Activated T-cell treated with anti-CD3 and anti-CD28 coated beads, Interleukin-2, amount 50 U/mL, for 24 hours (primary cell): ENCODE measurements around the gene PARL.

Experiments
- DNase-seq: peaks from one replicate; pipeline ENCODE4 v3.0.0-alpha.2; 2020
- H3K27ac Mint-ChIP-seq: 2 replicates; pipeline ENCODE4 v1.8.0; 2020; ENCODE audit warnings: mild to moderate bottlenecking, mixed read lengths
- H3K27me3 Mint-ChIP-seq: 2 replicates; pipeline ENCODE4 v1.8.0; 2020; ENCODE audit warnings: mixed read lengths
- H3K36me3 Mint-ChIP-seq: 2 replicates; pipeline ENCODE4 v1.8.0; 2020; ENCODE audit warnings: low read depth, mixed read lengths
- H3K4me1 Mint-ChIP-seq: 2 replicates; pipeline ENCODE4 v1.8.0; 2020; ENCODE audit warnings: low read depth, mixed read lengths
- H3K4me3 Mint-ChIP-seq: 2 replicates; pipeline ENCODE4 v1.8.0; 2020; ENCODE audit warnings: mild to moderate bottlenecking, moderate library complexity, mixed read lengths
- H3K9me3 Mint-ChIP-seq: 2 replicates; pipeline ENCODE4 v1.8.0; 2020; ENCODE audit warnings: mixed read lengths

Gene PARL

DNA sequence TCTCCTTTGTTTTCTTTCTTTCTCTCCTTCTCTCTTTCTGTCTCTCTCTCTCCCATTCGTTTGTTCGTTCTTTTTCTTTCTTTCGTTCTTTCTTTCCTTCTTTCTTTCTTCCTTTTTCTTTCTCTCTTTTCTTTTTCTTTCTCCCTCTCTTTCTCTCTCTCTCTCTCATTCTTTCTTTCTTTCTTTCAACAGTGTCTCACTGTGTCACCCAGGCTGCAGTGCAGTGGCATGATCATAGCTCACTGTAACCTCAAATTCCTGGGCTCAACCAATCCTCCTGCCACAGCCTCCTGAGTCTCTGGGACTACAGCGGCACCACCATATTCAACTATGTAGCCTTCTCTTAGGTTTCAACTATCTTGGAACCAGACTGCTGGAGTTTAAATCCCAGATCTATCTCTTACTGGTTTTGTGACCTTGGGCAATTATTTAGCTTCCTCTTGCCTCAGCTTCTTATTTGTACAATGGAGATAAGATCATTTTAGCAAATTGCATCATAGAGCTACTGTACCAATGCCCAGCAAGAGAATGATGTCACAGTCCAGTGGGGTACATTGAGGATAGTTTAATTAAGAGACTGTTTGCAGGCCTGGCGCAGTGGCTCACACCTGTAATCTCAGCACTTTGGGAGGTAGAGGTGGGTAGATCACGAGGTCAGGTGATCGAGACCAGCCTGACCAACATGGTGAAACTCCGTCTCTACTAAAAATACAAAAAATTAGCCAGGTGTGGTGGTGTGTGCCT, 27.3 kb upstream of the PARL start:
- no peaks in the 10 kb centered on the region for H3K36me3 Mint-ChIP-seq
- DNase-seq = no peak
- H3K27ac Mint-ChIP-seq = no peak overlapping the region
- H3K4me1 Mint-ChIP-seq = no peaks in the 10 kb centered on the region
- no peak overlapping the region for H3K4me3 Mint-ChIP-seq
- no peaks in the 10 kb centered on the region for H3K27me3 Mint-ChIP-seq
- H3K9me3 Mint-ChIP-seq = no peaks in the 10 kb centered on the region

DNA sequence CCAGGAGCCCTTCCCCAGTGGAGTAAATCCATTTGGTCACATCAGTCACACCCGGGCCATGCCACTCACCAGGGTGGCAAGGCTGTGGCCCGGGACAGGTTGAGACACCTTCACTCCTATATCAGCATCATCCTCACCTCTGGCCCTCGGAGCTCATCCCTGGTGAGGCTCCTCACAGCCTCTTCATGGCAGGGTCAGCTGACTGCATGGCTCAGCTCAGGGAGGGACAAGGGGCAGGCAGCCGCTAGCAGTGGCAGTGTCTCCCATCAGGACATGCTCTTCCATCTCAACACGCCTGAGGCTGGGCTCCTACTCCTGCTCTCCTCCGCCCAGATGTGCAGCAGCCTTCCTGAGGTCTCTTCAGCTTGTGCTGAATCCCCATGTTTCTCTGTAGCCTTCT, 26.4 kb upstream of the PARL start:
- Mint-ChIP-seq H3K27ac (no peak overlapping the region), H3K4me1 (no peaks in the 10 kb centered on the region), H3K9me3 (no peaks in the 10 kb centered on the region), H3K4me3 (no peak overlapping the region), H3K27me3 (no peaks in the 10 kb centered on the region), H3K36me3 (no peaks in the 10 kb centered on the region)
- DNase-seq = no peak

DNA sequence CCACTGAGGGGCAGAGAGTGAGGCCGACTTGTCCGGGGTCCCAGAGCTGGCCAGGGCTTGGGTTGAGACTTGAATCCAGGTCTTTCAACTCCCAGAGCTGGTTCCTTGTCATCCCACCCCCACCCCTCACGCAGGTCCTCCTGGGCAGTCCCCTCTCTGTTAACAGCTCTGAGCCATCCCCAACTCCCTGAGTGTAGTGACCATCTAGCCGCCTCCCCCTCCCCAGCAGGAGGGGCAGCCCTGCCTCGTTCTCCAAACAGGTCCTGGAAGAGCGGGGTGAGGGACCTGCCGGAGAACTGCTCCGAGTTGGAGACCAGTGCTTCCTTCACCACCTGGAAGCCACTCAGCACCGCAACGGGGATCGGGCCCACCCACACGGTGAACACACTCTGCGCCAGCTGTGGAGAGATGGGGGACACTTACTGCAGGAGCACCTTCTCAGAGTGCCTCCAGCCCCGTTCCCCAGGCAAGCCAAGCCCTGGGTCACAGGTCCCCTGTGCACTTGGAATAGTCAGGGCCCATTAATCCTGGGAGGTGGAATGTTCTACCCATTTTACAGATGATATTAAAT, 24.4 kb upstream of the PARL start:
- no peaks in the 10 kb centered on the region for H3K4me1 Mint-ChIP-seq
- DNase-seq = no peak
- no peak overlapping the region for H3K27ac Mint-ChIP-seq
- H3K27me3 Mint-ChIP-seq = no peaks in the 10 kb centered on the region
- no peaks in the 10 kb centered on the region for H3K36me3 Mint-ChIP-seq
- H3K4me3 Mint-ChIP-seq = no peak overlapping the region
- no peaks in the 10 kb centered on the region for H3K9me3 Mint-ChIP-seq

DNA sequence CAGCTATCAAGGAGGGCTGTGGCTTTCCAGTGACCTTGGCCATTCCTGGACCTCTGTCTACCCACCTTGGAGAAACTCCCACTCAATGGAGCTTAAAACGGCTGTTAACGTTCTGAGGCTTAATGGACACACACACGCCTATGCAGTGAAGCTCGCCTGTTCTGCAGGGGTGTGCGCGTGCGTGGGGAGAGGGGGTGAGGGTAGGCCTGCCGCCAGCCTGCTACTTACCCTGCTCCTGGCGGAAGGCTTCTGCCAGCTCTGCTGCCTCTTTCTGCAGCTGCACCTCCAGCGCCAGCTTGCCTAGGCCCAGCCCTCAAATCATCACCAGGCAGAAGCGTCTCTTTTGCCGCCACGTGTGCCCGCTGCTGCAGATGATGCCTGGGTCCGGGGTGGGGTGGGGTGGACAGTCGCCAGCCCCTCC, 23.2 kb upstream of the PARL start:
- no peak for DNase-seq
- Mint-ChIP-seq H3K36me3 (no peaks in the 10 kb centered on the region), H3K4me3 (no peak overlapping the region), H3K9me3 (no peaks in the 10 kb centered on the region), H3K27me3 (no peaks in the 10 kb centered on the region), H3K27ac (no peak overlapping the region), H3K4me1 (no peaks in the 10 kb centered on the region)

DNA sequence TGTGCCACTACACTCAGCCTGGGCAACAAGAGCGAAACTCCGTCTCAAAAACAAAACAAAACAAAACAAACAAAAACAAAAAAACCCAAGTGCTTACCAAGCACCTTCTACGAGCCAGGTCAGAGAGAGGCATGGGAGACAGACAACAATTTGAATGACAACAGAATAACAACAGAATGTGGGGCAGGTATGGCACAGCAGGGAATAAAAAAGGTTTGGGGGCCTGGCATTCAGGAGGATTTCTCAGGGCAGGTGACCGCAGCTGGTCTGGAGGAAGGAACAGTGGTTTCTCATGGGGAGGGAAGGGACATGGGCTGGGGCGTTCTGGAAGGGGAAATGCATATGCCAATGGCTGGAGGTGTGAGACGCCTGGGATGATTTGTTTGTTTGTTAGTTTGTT, 22.5 kb upstream of the PARL start:
- no peaks in the 10 kb centered on the region for H3K4me1 Mint-ChIP-seq
- H3K4me3 Mint-ChIP-seq = no peak overlapping the region
- H3K27ac Mint-ChIP-seq = no peak overlapping the region
- no peaks in the 10 kb centered on the region for H3K36me3 Mint-ChIP-seq
- H3K9me3 Mint-ChIP-seq = no peaks in the 10 kb centered on the region
- no peaks in the 10 kb centered on the region for H3K27me3 Mint-ChIP-seq
- no peak for DNase-seq

DNA sequence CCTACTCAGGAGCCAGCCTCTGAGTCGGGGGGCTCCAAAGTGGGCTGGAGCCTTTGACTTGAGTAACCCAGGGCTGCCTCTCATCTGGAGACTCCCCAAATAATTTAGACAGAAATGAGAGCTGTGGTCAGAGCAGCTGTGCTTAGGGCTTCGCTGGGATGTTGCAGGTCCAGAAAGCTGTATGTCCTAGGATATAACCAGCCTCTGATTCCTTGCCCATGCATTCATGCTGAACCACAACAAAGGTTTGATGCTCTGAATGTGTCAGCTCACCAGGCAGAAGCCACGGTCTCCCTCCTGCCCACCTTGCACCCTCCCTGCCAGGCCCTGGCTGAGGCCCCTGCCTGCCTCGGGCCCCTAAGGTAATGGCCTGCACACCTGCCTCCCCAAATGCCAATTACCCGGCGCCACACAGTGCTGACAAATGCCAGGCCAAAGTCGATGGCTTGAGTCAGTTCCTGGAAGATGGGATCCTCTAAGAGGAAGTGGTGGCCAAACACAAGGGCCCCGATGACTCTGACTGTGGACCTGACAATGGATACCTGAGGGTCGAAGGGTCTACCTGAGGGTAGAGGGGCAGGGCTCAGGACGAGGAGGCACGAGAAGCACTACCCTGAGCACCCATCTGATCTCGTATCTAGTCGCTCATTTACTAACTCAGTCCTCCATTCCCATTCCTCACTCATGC, 21.7 kb upstream of the PARL start:
- no peaks in the 10 kb centered on the region for H3K36me3 Mint-ChIP-seq
- peaks cover 3% of the 10 kb centered on the region for H3K27me3 Mint-ChIP-seq
- no peaks in the 10 kb centered on the region for H3K4me1 Mint-ChIP-seq
- H3K27ac Mint-ChIP-seq = no peak overlapping the region
- H3K9me3 Mint-ChIP-seq = no peaks in the 10 kb centered on the region
- no peak overlapping the region for H3K4me3 Mint-ChIP-seq
- DNase-seq = no peak

DNA sequence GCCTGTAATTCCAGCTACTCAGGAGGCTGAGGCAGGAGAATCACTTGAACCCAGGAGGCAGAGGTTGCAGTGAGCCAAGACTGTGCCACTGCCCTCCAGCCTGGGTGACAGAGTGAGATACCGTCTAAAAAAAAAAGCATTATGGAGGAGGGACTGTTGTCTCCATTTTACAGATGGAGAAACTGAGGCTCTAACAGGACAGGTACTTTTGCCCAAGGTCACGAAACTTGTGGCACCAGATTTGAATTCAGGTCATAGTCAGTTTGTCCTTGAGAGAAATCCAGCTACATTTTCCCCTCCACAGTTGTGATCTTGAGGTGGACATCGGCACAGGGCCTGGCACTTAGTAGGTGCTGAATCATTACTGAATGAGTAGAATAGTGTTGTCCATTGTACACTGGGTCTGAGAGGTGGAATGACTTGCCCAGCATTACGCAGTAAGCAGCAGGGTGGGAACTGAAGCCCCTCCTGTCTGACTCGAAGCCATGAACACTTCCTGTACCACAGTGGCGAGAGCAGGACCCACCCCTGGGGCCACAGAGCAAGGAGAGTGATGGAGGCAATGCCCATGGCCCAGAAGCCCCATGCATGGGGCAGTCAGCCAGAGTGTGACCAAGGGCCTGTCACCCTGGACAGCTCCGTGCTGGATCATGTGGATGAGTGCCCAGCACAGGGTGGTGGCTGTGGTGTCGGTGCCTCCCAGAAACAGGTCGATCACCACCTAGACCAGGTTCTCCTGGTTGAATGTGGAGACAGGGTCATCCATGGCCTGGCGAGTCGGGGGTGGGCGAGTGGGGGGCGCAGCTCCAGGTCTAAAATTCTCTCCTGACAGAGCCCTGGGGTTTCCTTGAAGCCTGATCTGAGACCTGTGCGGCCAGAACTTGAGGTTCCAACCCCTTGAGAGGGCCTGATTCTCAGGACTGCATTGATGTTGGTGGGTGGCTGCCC, 20.4 kb upstream of the PARL start:
- Mint-ChIP-seq H3K4me3 (no peak overlapping the region), H3K27me3 (peaks cover 8% of the 10 kb centered on the region), H3K27ac (no peak overlapping the region), H3K9me3 (no peaks in the 10 kb centered on the region), H3K36me3 (no peaks in the 10 kb centered on the region), H3K4me1 (no peaks in the 10 kb centered on the region)
- DNase-seq = no peak

DNA sequence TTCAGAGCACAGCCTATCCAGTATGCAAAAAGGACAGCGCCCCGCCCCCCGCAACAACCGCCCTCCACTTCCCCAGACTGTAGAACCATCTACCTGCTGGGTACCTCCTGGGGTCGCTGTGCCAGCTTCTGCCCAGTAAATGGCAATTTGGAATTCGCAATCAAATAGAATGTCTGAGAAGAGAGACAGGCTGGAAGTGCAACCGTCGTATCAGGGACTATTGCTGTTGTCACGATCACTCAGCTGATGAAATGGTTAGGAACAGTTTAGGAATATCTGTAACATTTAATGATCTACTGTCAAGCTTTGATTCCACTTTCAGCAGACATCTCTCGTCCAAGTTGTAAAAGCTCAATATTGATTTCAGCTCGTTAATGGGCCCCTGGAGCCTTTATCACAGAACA, 13.3 kb upstream of the PARL start:
- H3K36me3 Mint-ChIP-seq = no peaks in the 10 kb centered on the region
- H3K4me3 Mint-ChIP-seq = no peak overlapping the region
- H3K27me3 Mint-ChIP-seq = peaks cover 27% of the 10 kb centered on the region
- no peak for DNase-seq
- H3K4me1 Mint-ChIP-seq = peaks cover 4% of the 10 kb centered on the region
- no peak overlapping the region for H3K27ac Mint-ChIP-seq
- H3K9me3 Mint-ChIP-seq = no peaks in the 10 kb centered on the region

DNA sequence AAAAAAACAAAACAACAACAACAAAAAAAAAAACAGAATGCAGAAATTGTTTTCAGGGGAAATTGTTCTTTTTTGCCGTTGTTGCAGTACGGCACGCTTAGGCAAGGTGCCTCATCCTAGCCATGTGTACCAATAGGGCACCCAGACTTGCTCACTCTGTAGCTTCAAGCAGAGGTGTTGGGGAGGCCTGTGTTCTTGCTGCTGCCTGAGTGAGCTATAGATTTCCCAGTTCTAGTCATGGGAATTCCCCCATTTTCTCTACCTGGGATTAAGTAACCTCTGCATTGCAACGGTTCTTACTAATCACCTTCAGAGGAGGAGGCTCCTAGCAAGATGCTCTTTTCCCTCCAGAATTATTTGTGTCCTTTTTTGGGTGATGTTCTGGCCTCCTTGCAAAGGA, 12.9 kb upstream of the PARL start:
- DNase-seq = no peak
- H3K9me3 Mint-ChIP-seq = no peaks in the 10 kb centered on the region
- H3K36me3 Mint-ChIP-seq = no peaks in the 10 kb centered on the region
- H3K4me1 Mint-ChIP-seq = peaks cover 4% of the 10 kb centered on the region
- peaks cover 30% of the 10 kb centered on the region for H3K27me3 Mint-ChIP-seq
- H3K4me3 Mint-ChIP-seq = no peak overlapping the region
- H3K27ac Mint-ChIP-seq = no peak overlapping the region

DNA sequence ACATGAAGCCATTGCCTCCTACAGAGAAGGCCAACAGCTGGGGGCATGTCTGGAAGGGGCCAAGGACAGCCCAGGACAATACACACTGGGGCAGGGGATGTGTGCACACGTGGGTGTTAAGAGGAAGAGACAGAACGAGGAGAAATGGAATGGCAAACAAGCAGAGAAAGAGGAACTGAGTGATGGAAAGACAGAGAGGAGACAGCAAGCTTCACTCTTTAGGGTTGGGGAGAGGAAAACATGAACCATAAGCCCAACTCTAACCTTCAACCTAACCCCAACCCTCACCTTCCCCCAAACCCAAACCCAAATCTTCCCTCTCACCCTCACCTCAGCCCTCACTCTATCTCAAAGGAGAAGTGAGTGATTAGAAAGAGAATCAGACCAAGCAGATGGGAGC, 11.9 kb upstream of the PARL start:
- H3K4me3 Mint-ChIP-seq = no peak overlapping the region
- no peak for DNase-seq
- H3K27ac Mint-ChIP-seq = no peak overlapping the region
- H3K27me3 Mint-ChIP-seq = peaks cover 29% of the 10 kb centered on the region
- H3K9me3 Mint-ChIP-seq = no peaks in the 10 kb centered on the region
- peaks cover 4% of the 10 kb centered on the region for H3K4me1 Mint-ChIP-seq
- no peaks in the 10 kb centered on the region for H3K36me3 Mint-ChIP-seq

DNA sequence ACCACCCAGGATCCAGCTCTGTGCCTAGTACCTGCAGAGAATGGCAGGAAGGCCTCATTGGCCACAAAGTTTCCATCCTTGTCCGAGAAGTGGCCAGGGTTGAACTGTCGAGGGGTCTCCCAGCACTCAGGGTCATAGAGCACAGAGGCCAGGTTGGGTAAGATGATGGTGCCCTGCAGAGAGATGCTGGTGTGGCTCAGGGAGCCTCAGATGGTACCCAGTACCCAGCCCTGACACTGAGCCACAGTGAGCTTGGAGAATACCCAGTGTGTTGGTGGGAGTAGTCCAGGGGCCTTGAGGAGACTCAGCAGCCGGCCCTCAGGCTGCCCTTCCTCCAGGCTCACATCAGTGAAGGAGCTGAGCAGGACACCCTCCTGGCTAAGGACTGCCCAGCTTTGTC, 11.5 kb upstream of the PARL start:
- Mint-ChIP-seq H3K27me3 (peaks cover 25% of the 10 kb centered on the region), H3K27ac (no peak overlapping the region), H3K4me3 (no peak overlapping the region), H3K36me3 (no peaks in the 10 kb centered on the region), H3K4me1 (peaks cover 4% of the 10 kb centered on the region), H3K9me3 (no peaks in the 10 kb centered on the region)
- DNase-seq = no peak

DNA sequence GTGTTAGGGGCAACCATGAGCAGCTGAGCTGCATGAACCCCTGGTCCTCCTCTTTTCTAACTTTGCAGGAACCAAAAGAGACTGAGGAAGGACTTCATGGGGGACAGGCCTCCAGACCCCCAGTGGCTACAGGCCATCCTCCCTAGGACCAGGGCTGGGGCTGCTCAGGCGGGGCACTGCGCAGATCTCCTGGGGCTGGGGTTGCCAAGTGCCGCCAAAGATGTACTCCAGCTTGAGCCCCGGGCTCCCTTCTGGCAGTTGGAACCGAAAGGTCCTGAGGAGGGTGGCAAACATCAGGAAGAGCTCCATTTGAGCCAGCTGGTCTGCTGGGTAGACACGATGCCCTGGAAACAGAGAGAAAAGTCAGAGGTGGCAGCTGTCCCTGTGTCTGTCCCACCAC, 11.1 kb upstream of the PARL start:
- Mint-ChIP-seq H3K27ac (no peak overlapping the region), H3K9me3 (no peaks in the 10 kb centered on the region), H3K4me1 (peaks cover 4% of the 10 kb centered on the region), H3K27me3 (peaks cover 25% of the 10 kb centered on the region), H3K36me3 (no peaks in the 10 kb centered on the region), H3K4me3 (no peak overlapping the region)
- no peak for DNase-seq

DNA sequence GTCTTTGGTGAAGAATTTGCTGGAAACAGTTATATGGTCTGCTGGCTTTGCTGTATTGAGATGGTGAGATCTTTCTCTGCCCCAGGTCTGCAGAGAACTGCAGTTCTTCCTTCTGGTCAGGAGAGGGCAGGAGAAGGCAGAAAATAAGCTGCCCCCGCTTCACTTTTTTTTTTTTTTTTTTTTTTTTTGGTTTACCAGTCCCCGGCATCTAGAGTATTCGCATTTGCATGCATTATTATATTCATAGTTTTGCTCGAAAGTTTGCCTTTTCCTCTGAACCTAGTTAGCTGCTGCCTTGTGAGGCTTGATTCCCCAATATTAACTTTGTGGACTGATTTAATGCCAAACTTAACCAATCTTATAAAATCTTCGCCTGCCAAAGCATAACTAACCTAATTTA, 10.6 kb upstream of the PARL start:
- H3K4me3 Mint-ChIP-seq = no peak overlapping the region
- peaks cover 4% of the 10 kb centered on the region for H3K4me1 Mint-ChIP-seq
- H3K9me3 Mint-ChIP-seq = no peaks in the 10 kb centered on the region
- H3K27me3 Mint-ChIP-seq = peaks cover 24% of the 10 kb centered on the region
- no peaks in the 10 kb centered on the region for H3K36me3 Mint-ChIP-seq
- H3K27ac Mint-ChIP-seq = no peak overlapping the region
- DNase-seq = no peak

DNA sequence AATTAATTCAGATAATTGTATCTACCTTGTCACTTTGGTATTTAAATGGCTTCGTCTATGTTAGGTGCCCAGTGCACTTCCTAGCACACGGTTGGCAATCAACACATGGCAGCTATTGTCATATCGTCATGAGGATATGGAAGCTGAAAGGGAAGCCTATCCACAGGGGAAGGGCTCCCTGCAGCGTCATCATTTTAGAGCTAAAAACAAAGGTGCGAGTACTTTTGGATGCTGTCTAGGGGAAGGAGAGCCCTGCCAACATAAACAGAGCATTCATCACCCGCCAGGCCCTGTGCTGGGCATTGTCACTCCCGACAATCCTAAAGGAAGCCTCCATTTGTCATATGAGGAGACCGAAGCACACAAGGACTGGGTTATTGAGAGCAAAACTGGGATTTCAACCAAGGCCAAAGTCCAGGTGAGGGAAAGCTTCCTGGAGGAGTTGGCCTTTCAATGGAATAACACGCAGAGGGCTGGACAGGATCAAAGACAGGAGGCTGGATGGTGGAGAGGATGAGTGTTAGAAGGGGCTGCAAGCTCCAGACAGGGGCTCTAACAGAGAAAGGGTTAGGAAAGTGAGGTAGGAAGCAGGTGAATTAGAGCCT, 8.0 kb upstream of the PARL start:
- no peak overlapping the region for H3K4me3 Mint-ChIP-seq
- H3K27me3 Mint-ChIP-seq = peaks cover 10% of the 10 kb centered on the region
- H3K27ac Mint-ChIP-seq = no peak overlapping the region
- DNase-seq = no peak
- peaks cover 4% of the 10 kb centered on the region for H3K4me1 Mint-ChIP-seq
- no peaks in the 10 kb centered on the region for H3K36me3 Mint-ChIP-seq
- H3K9me3 Mint-ChIP-seq = no peaks in the 10 kb centered on the region
